Stimulated activated CD8-positive, alpha-beta memory T cell treated with anti-CD3 and anti-CD28 coated beads, Interleukin-4, amount 100 ng/mL, for 24 hours (primary cell): ENCODE measurements around the gene C13orf46.

Experiments used
- DNase-seq: peaks from one replicate; pipeline ENCODE4 v3.0.0-alpha.2; 2020; ENCODE audit warnings: low read depth

The C13orf46 gene

GRCh38 chr13:113904411-113904810 is 69.5 kb downstream of the C13orf46 start:
- no peak for DNase-seq

DNA sequence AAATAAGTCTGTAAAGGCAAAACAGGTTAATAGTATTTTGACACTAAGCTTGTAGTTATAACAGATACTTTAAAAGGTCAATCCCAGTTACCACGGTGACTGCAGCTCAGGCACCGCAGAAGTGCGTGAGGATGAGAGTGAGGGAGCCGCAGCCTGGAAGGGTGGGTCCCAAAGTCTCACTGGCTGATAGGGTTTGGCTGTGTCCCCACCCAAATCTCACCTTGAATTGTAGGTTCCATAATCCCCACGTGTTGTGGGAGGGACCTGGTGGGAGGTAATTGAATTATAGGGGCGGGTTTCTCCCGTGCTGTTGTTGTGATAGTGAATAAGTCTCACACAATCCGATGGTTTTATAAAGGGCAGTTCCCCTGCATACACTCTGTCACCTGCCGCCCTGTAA is 70.0 kb downstream of the C13orf46 start:
- no peak for DNase-seq
